COLO668 (cell line): ENCODE data around the gene FOXC1.

Source experiments
- DNase-seq: peaks from one replicate; lab custom pipeline; 2025; ENCODE audit not compliant: unreplicated experiment; lab: John Stamatoyannopoulos, UW

FOXC1 gene

GRCh38 chr6:1598886-1599285 lies 10.8 kb upstream of the FOXC1 start:
- DNase-seq: no peak

GRCh38 chr6:1599469-1599868 lies 10.2 kb upstream of the FOXC1 start:
- no peak for DNase-seq

GRCh38 chr6:1600063-1600763 lies 9.5 kb upstream of the FOXC1 start:
- DNase-seq: no peak

- DNase-seq: no peak
Measured at GRCh38 chr6:1600764-1601157, 9.0 kb upstream of the FOXC1 start.

GRCh38 chr6:1601158-1602048 lies 8.3 kb upstream of the FOXC1 start:
- no peak for DNase-seq

GRCh38 chr6:1602049-1602713 lies 7.5 kb upstream of the FOXC1 start:
- no peak for DNase-seq

- DNase-seq: no peak
Measured at GRCh38 chr6:1603708-1604107, 6.0 kb upstream of the FOXC1 start.

GRCh38 chr6:1604158-1605003 lies 5.3 kb upstream of the FOXC1 start:
- peak; percentile 76 for DNase-seq

GRCh38 chr6:1605004-1605892 lies 4.5 kb upstream of the FOXC1 start:
- DNase-seq: no peak

GRCh38 chr6:1605893-1606779 lies 3.6 kb upstream of the FOXC1 start:
- DNase-seq: no peak

GRCh38 chr6:1606780-1607515 lies 2.8 kb upstream of the FOXC1 start:
- no peak for DNase-seq

GRCh38 chr6:1607516-1608221 lies 2.0 kb upstream of the FOXC1 start:
- DNase-seq: peak; percentile 50

GRCh38 chr6:1608222-1609040 lies 1.3 kb upstream of the FOXC1 start:
- DNase-seq: peak; percentile 23

- DNase-seq: peak; percentile 53
Measured at GRCh38 chr6:1609041-1609647, 571 bp upstream of the FOXC1 start.

GRCh38 chr6:1610497-1611321 lies 994 bp downstream of the FOXC1 start:
- DNase-seq: peak; percentile 53

GRCh38 chr6:1611322-1611571 lies 1.5 kb downstream of the FOXC1 start:
- DNase-seq: peak; percentile 63
